Measurements from ENCODE around the gene HTR3D. TPM values are rescaled to one million over a fixed set of nuclear protein-coding genes. Genes with fewer than 3 reads are reported as not detected.

The HTR3D gene
- total and polyA plus RNA-seq, 2 experiments from 2014 or later = not detected

GRCh38 chr3:184082465-184082864, 50.9 kb downstream of the HTR3D start:
- no peaks in the 10 kb centered on the region for H3K4me1 ChIP-seq (ENCODE audit: low read depth)
- DNase-seq (ENCODE audit: low read depth in 1 of 2, low spot score in 1 of 2) = no peak
- H3K9me3 ChIP-seq (ENCODE audit: low read depth) = no peaks in the 10 kb centered on the region
- no peaks in the 10 kb centered on the region for H3K36me3 ChIP-seq
- H3K27ac ChIP-seq = no peak overlapping the region
- TF ChIP-seq, protein P1, sequence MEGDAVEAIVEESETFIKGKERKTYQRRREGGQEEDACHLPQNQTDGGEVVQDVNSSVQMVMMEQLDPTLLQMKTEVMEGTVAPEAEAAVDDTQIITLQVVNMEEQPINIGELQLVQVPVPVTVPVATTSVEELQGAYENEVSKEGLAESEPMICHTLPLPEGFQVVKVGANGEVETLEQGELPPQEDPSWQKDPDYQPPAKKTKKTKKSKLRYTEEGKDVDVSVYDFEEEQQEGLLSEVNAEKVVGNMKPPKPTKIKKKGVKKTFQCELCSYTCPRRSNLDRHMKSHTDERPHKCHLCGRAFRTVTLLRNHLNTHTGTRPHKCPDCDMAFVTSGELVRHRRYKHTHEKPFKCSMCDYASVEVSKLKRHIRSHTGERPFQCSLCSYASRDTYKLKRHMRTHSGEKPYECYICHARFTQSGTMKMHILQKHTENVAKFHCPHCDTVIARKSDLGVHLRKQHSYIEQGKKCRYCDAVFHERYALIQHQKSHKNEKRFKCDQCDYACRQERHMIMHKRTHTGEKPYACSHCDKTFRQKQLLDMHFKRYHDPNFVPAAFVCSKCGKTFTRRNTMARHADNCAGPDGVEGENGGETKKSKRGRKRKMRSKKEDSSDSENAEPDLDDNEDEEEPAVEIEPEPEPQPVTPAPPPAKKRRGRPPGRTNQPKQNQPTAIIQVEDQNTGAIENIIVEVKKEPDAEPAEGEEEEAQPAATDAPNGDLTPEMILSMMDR (IDR thresholded peaks at IDR 0.05; ENCODE audit: low read depth, low read length) = no peak
- no peaks in the 10 kb centered on the region for H3K27me3 ChIP-seq
- H3K4me3 ChIP-seq = no peak overlapping the region

DNA sequence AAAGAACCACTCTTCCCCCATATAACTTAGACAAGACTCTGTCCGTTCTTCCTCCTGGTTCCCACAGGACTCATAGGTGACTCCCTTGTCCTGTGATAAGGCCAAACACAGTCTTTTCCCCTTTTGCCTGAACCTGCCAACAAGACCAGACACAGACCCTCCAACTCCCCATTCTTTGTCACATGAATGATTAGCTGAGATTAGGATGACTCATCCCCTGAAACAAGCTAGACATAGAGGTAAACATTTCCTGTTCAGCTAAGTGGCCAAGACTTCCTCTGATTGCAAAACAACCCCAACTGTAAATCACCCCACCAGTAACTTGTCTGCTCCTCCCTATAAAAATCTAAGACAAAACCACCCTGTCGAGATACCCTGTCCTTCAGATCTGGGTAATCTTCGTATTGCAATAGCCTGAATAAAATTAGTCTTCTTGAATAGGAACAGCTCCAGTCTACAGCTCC, 53.9 kb downstream of the HTR3D start:
- TF ChIP-seq, protein P1 (IDR thresholded peaks at IDR 0.05; ENCODE audit: low read depth, low read length) = no peak
- Histone ChIP-seq H3K4me3 (no peak overlapping the region), H3K27ac (no peak overlapping the region), H3K36me3 (no peaks in the 10 kb centered on the region), H3K9me3 (ENCODE audit: low read depth) (no peaks in the 10 kb centered on the region), H3K27me3 (no peaks in the 10 kb centered on the region), H3K4me1 (ENCODE audit: low read depth) (no peaks in the 10 kb centered on the region)
- DNase-seq (ENCODE audit: low read depth in 1 of 2, low spot score in 1 of 2) = peak in 1 of 2 donors; percentile 59

Other genes with a start within 250 kb of the HTR3D start
- gene MAP6D1, start 206.2 kb upstream of the HTR3D start, total RNA-seq = 7.8 and 8.1 TPM in 2 replicates
- gene MAP6D1, start 206.2 kb upstream of the HTR3D start, polyA plus RNA-seq = 10.2 and 10.3 TPM in 2 replicates
- 37.5 and 44.6 TPM in 2 replicates for gene PARL, start 146.9 kb upstream of the HTR3D start, total RNA-seq
- gene PARL, start 146.9 kb upstream of the HTR3D start, polyA plus RNA-seq = 82.2 and 99.9 TPM in 2 replicates
- 56.2 and 68.8 TPM in 2 replicates for gene ABCC5, start 13.9 kb upstream of the HTR3D start, total RNA-seq
- 92.0 and 97.2 TPM in 2 replicates for gene ABCC5, start 13.9 kb upstream of the HTR3D start, polyA plus RNA-seq
- gene HTR3C, start 21.3 kb downstream of the HTR3D start, total RNA-seq = not detected in 2 replicates
- 0.16 TPM in 1 of 2 replicates, not detected in the other for gene HTR3C, start 21.3 kb downstream of the HTR3D start, polyA plus RNA-seq
- gene HTR3E, start 65.3 kb downstream of the HTR3D start, total RNA-seq = not detected in 2 replicates
- gene HTR3E, start 65.3 kb downstream of the HTR3D start, polyA plus RNA-seq = 0.15 TPM in 1 of 2 replicates, not detected in the other
- 38.2 and 82.1 TPM in 2 replicates for gene EIF2B5, start 103.6 kb downstream of the HTR3D start, total RNA-seq
- gene EIF2B5, start 103.6 kb downstream of the HTR3D start, polyA plus RNA-seq = 55.7 and 57.5 TPM in 2 replicates
- gene DVL3, start 123.6 kb downstream of the HTR3D start, total RNA-seq = 96.3 and 135 TPM in 2 replicates
- gene DVL3, start 123.6 kb downstream of the HTR3D start, polyA plus RNA-seq = 150 and 180 TPM in 2 replicates
- 399 and 408 TPM in 2 replicates for gene AP2M1, start 143.1 kb downstream of the HTR3D start, total RNA-seq
- gene AP2M1, start 143.1 kb downstream of the HTR3D start, polyA plus RNA-seq = 551 and 577 TPM in 2 replicates
- gene ABCF3, start 154.5 kb downstream of the HTR3D start, total RNA-seq = 50.2 and 50.7 TPM in 2 replicates
- gene ABCF3, start 154.5 kb downstream of the HTR3D start, polyA plus RNA-seq = 74.4 and 78.5 TPM in 2 replicates
- gene VWA5B2, start 197.8 kb downstream of the HTR3D start, total RNA-seq = 0.11 TPM in 1 of 2 replicates, not detected in the other
- 0.40 TPM in 1 of 2 replicates, not detected in the other for gene VWA5B2, start 197.8 kb downstream of the HTR3D start, polyA plus RNA-seq
- gene ALG3, start 217.2 kb downstream of the HTR3D start, total RNA-seq = 40.2 and 48.8 TPM in 2 replicates
- 52.4 and 69.1 TPM in 2 replicates for gene ALG3, start 217.2 kb downstream of the HTR3D start, polyA plus RNA-seq
- gene EEF1AKMT4, start 217.9 kb downstream of the HTR3D start, total RNA-seq = 4.3 and 12.8 TPM in 2 replicates
- gene EEF1AKMT4, start 217.9 kb downstream of the HTR3D start, polyA plus RNA-seq = 5.1 and 10.6 TPM in 2 replicates
- not detected in 2 replicates for gene CAMK2N2, start 229.8 kb downstream of the HTR3D start, total RNA-seq
- gene CAMK2N2, start 229.8 kb downstream of the HTR3D start, polyA plus RNA-seq = 0.27 TPM in 1 of 2 replicates, not detected in the other
- gene ECE2, start 244.3 kb downstream of the HTR3D start, total RNA-seq = not detected in 2 replicates
- gene ECE2, start 244.3 kb downstream of the HTR3D start, polyA plus RNA-seq = not detected in 2 replicates